WI38 (cell line): ENCODE results near the gene FAM241A.

Experiments
- H3K4me3 ChIP-seq: 2 replicates; pipeline ENCODE4 v1.5.1; 2011; ENCODE audit warnings: low read depth, mild to moderate bottlenecking, control low read depth, low read length
- TF ChIP-seq, protein P1 (sequence below): IDR thresholded peaks from 2 replicates; pipeline ENCODE4 v1.5.1; 2012; ENCODE audit warnings: low read depth, mild to moderate bottlenecking, control low read depth, low read length

FAM241A gene

DNA sequence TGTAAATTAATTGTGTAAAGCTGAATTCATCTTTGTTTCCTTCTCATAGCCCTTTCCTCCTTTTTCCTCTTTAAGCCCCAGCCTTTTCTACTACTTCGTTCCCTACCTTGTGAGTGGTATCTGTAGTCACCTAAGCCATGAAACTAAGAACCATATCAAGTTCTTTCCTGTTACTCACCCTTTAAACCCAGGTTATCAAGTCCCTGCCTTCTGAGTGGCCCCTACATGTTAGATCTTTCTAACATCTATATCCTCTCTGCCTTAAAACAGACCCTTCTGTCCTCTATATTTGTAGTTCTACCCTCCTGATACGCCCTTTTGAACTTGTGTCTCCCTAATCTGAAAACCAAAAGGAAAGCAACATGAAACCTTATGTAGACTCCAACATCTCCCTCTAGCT, 93.6 kb downstream of the FAM241A start:
- TF ChIP-seq, protein P1, sequence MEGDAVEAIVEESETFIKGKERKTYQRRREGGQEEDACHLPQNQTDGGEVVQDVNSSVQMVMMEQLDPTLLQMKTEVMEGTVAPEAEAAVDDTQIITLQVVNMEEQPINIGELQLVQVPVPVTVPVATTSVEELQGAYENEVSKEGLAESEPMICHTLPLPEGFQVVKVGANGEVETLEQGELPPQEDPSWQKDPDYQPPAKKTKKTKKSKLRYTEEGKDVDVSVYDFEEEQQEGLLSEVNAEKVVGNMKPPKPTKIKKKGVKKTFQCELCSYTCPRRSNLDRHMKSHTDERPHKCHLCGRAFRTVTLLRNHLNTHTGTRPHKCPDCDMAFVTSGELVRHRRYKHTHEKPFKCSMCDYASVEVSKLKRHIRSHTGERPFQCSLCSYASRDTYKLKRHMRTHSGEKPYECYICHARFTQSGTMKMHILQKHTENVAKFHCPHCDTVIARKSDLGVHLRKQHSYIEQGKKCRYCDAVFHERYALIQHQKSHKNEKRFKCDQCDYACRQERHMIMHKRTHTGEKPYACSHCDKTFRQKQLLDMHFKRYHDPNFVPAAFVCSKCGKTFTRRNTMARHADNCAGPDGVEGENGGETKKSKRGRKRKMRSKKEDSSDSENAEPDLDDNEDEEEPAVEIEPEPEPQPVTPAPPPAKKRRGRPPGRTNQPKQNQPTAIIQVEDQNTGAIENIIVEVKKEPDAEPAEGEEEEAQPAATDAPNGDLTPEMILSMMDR = no peak
- H3K4me3 ChIP-seq = no peak overlapping the region
